Activated gamma-delta T cell treated with anti-CD3 and anti-CD28 coated beads, Interleukin-2, amount 50 U/mL, for 16 hours (primary cell): ENCODE results near the gene MLLT1.

Experiments used
- DNase-seq: peaks from one replicate; pipeline ENCODE4 v3.0.0-alpha.2; 2020; ENCODE audit warnings: low read depth

The MLLT1 gene

GRCh38 chr19:6209680-6210079, 70.1 kb downstream of the MLLT1 start:
- DNase-seq: no peak

GRCh38 chr19:6209233-6209632, 70.5 kb downstream of the MLLT1 start:
- DNase-seq: no peak

GRCh38 chr19:6204866-6205723, 74.7 kb downstream of the MLLT1 start:
- DNase-seq: no peak

GRCh38 chr19:6204212-6204611, 75.6 kb downstream of the MLLT1 start:
- DNase-seq: no peak

- DNase-seq: peak; percentile 99
Observed at GRCh38 chr19:6199240-6199994, 80.4 kb downstream of the MLLT1 start.

- DNase-seq: no peak
Observed at GRCh38 chr19:6198896-6199239, 80.9 kb downstream of the MLLT1 start.

- no peak for DNase-seq
Observed at GRCh38 chr19:6196361-6196760, 83.4 kb downstream of the MLLT1 start.

- no peak for DNase-seq
Observed at GRCh38 chr19:6188811-6189210, 91.0 kb downstream of the MLLT1 start.

- no peak for DNase-seq
Observed at GRCh38 chr19:6187374-6187773, 92.4 kb downstream of the MLLT1 start.

GRCh38 chr19:6185835-6186834, 93.6 kb downstream of the MLLT1 start:
- DNase-seq: no peak

- no peak for DNase-seq
Observed at GRCh38 chr19:6185093-6185834, 94.5 kb downstream of the MLLT1 start.

- DNase-seq: no peak
Observed at GRCh38 chr19:6181119-6181518, 98.7 kb downstream of the MLLT1 start.

GRCh38 chr19:6173190-6173589, 106.6 kb downstream of the MLLT1 start:
- no peak for DNase-seq

- DNase-seq: no peak
Observed at GRCh38 chr19:6172074-6172863, 107.5 kb downstream of the MLLT1 start.

- DNase-seq: no peak
Observed at GRCh38 chr19:6167115-6167514, 112.7 kb downstream of the MLLT1 start.

GRCh38 chr19:6164906-6165531, 114.8 kb downstream of the MLLT1 start:
- DNase-seq: no peak

- DNase-seq: peak; percentile 22
Observed at GRCh38 chr19:6161271-6161850, 118.4 kb downstream of the MLLT1 start.
